ENCODE data around the gene EIF3K.

DNA sequence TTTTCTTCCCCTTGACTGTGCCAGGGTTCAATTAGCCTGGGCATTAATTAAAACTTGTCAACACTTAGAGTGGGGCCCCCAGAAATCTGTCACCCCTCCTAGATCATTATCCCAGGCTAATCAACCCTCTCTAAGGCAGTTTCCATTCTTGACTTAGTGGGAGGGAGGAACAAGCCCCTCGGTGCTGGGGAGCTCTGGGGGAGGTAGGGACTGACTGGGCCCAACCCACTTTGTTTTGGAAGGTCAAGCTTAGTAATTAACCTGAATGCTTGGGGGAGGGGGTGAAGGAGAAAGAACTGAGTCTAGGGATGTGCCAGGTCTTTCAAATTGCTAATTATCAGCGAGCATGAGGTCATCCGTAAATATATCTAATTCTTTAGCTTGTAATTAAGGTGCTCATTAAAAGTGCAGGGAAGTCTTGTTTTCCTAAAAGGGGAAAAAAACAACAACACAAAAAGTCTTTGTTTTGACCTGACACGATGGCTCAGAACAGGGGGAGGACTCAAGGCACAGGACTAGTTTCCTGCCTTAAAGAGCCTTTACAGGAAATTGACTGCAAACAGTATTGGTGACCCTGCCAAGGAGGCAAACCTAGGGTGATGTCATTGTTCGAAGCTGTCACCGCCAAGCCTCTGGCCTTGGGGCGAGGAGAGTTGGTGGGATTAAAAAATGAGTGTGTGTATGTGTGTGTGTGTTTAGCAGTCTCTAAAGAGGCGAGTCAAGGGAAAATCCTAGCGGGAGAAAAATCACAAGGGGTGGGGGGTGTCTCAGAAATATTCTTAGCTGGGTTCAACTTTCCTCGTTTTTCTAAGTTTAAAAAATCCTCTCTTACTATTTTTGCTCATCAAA is 47.9 kb downstream of the EIF3K start:
- TF ChIP-seq, protein P1, sequence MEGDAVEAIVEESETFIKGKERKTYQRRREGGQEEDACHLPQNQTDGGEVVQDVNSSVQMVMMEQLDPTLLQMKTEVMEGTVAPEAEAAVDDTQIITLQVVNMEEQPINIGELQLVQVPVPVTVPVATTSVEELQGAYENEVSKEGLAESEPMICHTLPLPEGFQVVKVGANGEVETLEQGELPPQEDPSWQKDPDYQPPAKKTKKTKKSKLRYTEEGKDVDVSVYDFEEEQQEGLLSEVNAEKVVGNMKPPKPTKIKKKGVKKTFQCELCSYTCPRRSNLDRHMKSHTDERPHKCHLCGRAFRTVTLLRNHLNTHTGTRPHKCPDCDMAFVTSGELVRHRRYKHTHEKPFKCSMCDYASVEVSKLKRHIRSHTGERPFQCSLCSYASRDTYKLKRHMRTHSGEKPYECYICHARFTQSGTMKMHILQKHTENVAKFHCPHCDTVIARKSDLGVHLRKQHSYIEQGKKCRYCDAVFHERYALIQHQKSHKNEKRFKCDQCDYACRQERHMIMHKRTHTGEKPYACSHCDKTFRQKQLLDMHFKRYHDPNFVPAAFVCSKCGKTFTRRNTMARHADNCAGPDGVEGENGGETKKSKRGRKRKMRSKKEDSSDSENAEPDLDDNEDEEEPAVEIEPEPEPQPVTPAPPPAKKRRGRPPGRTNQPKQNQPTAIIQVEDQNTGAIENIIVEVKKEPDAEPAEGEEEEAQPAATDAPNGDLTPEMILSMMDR (IDR thresholded peaks at IDR 0.05), result no peak
- TF ChIP-seq POLR2A (IDR thresholded peaks at IDR 0.05), result no peak
